ENCODE data around the gene MRPS26. TPM values are rescaled to one million over a fixed set of nuclear protein-coding genes. Genes with fewer than 3 reads are reported as not detected.
"Not testable (repeated sequence)": the region's sequence is repeated elsewhere in the genome, so short reads cannot be mapped to it uniquely, and the experiment has no call there.

MRPS26 gene
- polyA plus RNA-seq = 84.4 TPM

GRCh38 chr20:3045816-3046676 lies at the start of gene MRPS26:
Gene MRPS26, plus strand, starts transcription at chr20:3046052. Its CDS starts 17 bp downstream, at chr20:3046069.
- Mint-ChIP-seq H3K4me1 (peaks cover 11 to 13% (median 12%) of the 10 kb centered on the region in 3 donors), H3K27ac (peak within 1 kb of the TSS; percentile 46 to 94 (median 79)), H3K27me3 (no peaks in the 10 kb centered on the region), H3K9me3 (no peaks in the 10 kb centered on the region), H3K36me3 (no peaks in the 10 kb centered on the region), H3K4me3 (peak within 1 kb of the TSS; percentile 84 to 97 (median 88))

- Mint-ChIP-seq H3K36me3 (peaks cover 7% of the 10 kb centered on the region), H3K9me3 (no peaks in the 10 kb centered on the region), H3K4me1 (peaks cover 0 to 2% (median 0%) of the 10 kb centered on the region in 3 donors), H3K4me3 (peak overlapping the region in 1 of 4 donors; percentile 55), H3K27me3 (no peaks in the 10 kb centered on the region), H3K27ac (peak overlapping the region in 1 of 3 donors; percentile 49)
Observed at GRCh38 chr20:2998728-2999127, 47.1 kb upstream of the MRPS26 start.

GRCh38 chr20:3000852-3001523 lies 44.9 kb upstream of the MRPS26 start:
- Mint-ChIP-seq H3K4me1 (peaks cover 0 to 2% (median 0%) of the 10 kb centered on the region in 3 donors), H3K4me3 (no peak overlapping the region), H3K9me3 (no peaks in the 10 kb centered on the region), H3K27ac (no peak overlapping the region), H3K27me3 (no peaks in the 10 kb centered on the region), H3K36me3 (peaks cover 7% of the 10 kb centered on the region)

GRCh38 chr20:3003416-3003815 lies 42.4 kb upstream of the MRPS26 start:
- H3K36me3 Mint-ChIP-seq = peaks cover 13% of the 10 kb centered on the region
- no peaks in the 10 kb centered on the region for H3K9me3 Mint-ChIP-seq
- H3K4me1 Mint-ChIP-seq = peaks cover 0 to 2% (median 0%) of the 10 kb centered on the region in 3 donors
- H3K4me3 Mint-ChIP-seq = no peak overlapping the region
- H3K27me3 Mint-ChIP-seq = no peaks in the 10 kb centered on the region
- H3K27ac Mint-ChIP-seq = no peak overlapping the region

- Mint-ChIP-seq H3K4me1 (no peaks in the 10 kb centered on the region), H3K9me3 (no peaks in the 10 kb centered on the region), H3K4me3 (no peak overlapping the region), H3K27me3 (no peaks in the 10 kb centered on the region), H3K36me3 (peaks cover 18% of the 10 kb centered on the region), H3K27ac (no peak overlapping the region)
Observed at GRCh38 chr20:3010985-3011723, 34.7 kb upstream of the MRPS26 start.

DNA sequence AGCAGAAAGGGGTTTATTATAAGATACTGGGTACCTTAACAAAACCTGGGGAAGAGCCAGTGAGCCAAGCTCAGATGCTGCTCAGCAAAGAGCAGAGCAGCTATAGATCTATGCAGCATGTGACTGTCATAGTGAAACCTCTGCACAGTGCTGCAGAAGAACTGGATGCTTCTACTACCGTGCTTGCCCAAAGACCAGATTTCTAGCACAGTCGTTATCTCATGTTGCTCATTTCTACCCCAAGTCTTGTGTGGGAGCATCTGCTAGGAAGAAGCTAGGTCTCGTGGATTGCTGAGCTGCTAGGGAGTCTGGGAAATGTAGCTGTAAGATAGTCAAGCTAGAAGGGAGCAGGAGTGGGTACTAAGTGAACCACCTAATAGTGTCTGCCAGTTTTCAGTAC lies 34.1 kb upstream of the MRPS26 start:
- H3K27ac Mint-ChIP-seq = no peak overlapping the region
- peaks cover 19% of the 10 kb centered on the region for H3K36me3 Mint-ChIP-seq
- no peaks in the 10 kb centered on the region for H3K9me3 Mint-ChIP-seq
- no peaks in the 10 kb centered on the region for H3K4me1 Mint-ChIP-seq
- H3K4me3 Mint-ChIP-seq = no peak overlapping the region
- no peaks in the 10 kb centered on the region for H3K27me3 Mint-ChIP-seq

GRCh38 chr20:3013771-3014170 lies 32.1 kb upstream of the MRPS26 start:
- Mint-ChIP-seq H3K9me3 (no peaks in the 10 kb centered on the region), H3K27ac (no peak overlapping the region), H3K4me1 (no peaks in the 10 kb centered on the region), H3K36me3 (peaks cover 18% of the 10 kb centered on the region), H3K4me3 (no peak overlapping the region), H3K27me3 (no peaks in the 10 kb centered on the region)

GRCh38 chr20:3014179-3014578 lies 31.7 kb upstream of the MRPS26 start:
- Mint-ChIP-seq H3K27ac (no peak overlapping the region), H3K4me3 (no peak overlapping the region), H3K9me3 (no peaks in the 10 kb centered on the region), H3K27me3 (no peaks in the 10 kb centered on the region), H3K4me1 (no peaks in the 10 kb centered on the region), H3K36me3 (peaks cover 14% of the 10 kb centered on the region)

DNA sequence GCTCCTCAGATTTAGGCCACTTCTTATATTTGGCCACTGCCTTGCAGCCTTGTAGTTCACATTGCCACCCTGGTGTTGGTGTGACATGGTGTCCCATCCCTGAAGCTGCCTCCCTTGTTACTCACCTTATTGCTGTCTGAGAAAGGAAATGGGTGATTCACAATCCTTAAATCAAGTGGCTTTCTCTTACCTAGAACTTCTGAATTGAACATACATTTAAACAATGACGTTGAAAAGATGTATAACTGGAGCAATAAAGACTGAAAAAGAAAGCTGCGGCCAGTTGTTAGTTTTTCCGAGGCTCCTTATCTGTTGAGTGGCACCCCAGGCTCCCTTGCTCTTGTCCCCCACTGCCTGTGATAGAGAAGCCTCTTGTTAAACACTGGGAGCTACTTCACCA lies 31.2 kb upstream of the MRPS26 start:
- no peak overlapping the region for H3K27ac Mint-ChIP-seq
- peaks cover 14% of the 10 kb centered on the region for H3K36me3 Mint-ChIP-seq
- no peak overlapping the region for H3K4me3 Mint-ChIP-seq
- no peaks in the 10 kb centered on the region for H3K4me1 Mint-ChIP-seq
- H3K9me3 Mint-ChIP-seq = no peaks in the 10 kb centered on the region
- no peaks in the 10 kb centered on the region for H3K27me3 Mint-ChIP-seq

DNA sequence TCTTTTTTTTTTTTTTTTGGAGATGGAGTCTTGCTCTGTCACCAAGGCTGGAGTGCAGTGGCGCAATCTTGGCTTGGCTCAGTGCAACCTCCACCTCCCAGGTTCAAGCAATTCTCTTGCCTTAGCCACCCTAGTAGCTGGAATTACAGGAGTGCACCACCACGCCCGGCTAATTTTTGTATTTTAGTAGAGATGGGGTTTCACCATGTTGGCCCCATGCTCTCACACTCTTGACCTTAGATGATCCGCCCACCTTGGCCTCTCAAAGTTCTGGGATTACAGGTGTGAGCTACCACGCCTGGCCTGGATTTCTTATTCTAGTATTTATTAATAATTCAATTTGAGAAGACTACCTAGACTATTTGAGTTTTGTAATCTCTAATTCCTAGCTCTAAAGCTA lies 30.6 kb upstream of the MRPS26 start:
- H3K4me3 Mint-ChIP-seq, H3K27ac Mint-ChIP-seq, H3K27me3 Mint-ChIP-seq, H3K9me3 Mint-ChIP-seq, H3K4me1 Mint-ChIP-seq: not testable (repeated sequence)
- peaks cover 14% of the 10 kb centered on the region for H3K36me3 Mint-ChIP-seq

GRCh38 chr20:3021327-3021726 lies 24.5 kb upstream of the MRPS26 start:
- Mint-ChIP-seq H3K9me3 (no peaks in the 10 kb centered on the region), H3K4me3 (no peak overlapping the region), H3K4me1 (peaks cover 2 to 5% (median 2%) of the 10 kb centered on the region in 3 donors), H3K27ac (peak overlapping the region in 1 of 3 donors; percentile 48), H3K27me3 (no peaks in the 10 kb centered on the region), H3K36me3 (peaks cover 8% of the 10 kb centered on the region)

DNA sequence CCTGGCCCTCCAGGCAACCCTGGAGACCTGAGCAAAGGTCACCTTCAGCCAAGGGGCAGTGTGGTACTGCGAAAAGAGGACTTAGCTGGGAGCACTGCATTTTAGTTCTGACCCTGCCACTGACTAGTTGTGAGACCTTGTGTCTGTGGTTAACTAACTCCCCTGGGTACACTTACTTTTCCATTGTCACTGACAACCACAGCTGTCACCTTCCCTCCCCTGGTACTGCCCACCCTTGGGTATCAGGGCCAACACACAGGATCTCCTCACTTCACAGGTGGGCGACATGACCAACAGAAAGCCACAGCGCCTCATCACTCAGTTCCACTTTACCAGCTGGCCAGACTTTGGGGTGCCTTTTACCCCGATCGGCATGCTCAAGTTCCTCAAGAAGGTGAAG lies 24.1 kb upstream of the MRPS26 start:
- peaks cover 6% of the 10 kb centered on the region for H3K36me3 Mint-ChIP-seq

DNA sequence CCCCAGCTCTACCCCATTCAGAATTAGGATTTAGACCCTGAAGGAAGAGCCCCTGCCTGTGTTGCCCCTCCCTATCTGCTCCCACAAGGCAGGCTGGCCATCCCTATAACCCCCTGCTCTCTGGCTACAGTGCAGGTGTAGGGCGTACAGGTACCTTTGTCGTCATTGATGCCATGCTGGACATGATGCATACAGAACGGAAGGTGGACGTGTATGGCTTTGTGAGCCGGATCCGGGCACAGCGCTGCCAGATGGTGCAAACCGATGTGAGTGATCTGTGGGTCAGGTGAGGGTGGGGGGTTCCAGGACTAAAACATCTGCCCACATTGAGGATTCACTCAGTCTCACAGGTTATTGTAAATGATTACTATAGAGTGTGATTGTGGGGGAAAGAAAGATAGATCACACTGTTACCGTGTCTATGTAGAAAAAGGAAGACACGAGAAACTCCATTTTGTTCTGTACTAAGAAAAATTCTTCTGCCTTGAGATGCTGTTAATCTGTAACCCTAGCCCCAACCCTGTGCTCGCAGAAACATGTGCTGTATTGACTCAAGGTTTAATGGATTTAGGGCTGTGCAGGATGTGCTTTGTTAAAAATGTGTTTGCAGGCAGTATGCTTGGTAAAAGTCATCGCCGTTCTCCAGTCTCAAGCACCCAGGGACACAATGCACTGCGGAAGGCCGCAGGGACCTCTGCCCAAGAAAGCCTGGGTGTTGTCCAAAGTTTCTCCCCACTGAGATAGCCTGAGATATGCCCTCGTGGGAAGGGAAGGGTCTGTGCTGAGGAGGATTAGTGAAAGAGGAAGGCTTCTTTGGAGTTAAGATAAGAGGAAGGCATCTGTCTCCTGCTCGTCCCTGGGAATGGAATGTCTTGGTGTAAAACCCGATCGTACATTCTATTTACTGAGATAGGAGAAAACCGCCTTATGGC lies 23.0 kb upstream of the MRPS26 start:
- peak overlapping the region in 1 of 3 donors; percentile 15 for H3K27ac Mint-ChIP-seq
- not testable (repeated sequence) for H3K4me3 Mint-ChIP-seq

More for the DNA sequence above, 24.1 kb upstream of the MRPS26 start:
- Mint-ChIP-seq H3K4me1 (peaks cover 2 to 5% (median 2%) of the 10 kb centered on the region in 3 donors), H3K9me3 (no peaks in the 10 kb centered on the region), H3K4me3 (no peak overlapping the region), H3K27ac (no peak overlapping the region), H3K27me3 (no peaks in the 10 kb centered on the region)

GRCh38 chr20:3027987-3028386 lies 17.9 kb upstream of the MRPS26 start:
- H3K9me3 Mint-ChIP-seq = no peaks in the 10 kb centered on the region
- peaks cover 0 to 2% (median 0%) of the 10 kb centered on the region in 3 donors for H3K4me1 Mint-ChIP-seq
- peaks cover 6% of the 10 kb centered on the region for H3K36me3 Mint-ChIP-seq
- H3K27me3 Mint-ChIP-seq = no peaks in the 10 kb centered on the region
- no peak overlapping the region for H3K27ac Mint-ChIP-seq
- H3K4me3 Mint-ChIP-seq = no peak overlapping the region

More for the DNA sequence above, 23.0 kb upstream of the MRPS26 start:
- not testable (repeated sequence) for H3K27me3 Mint-ChIP-seq, H3K36me3 Mint-ChIP-seq, H3K9me3 Mint-ChIP-seq, H3K4me1 Mint-ChIP-seq
